Gastrocnemius medialis (tissue), 4 donors: ENCODE data around the gene B4GALT2.

Experiments used
- POLR2A ChIP-seq, 2 donors: fragments of 450-650 bp; IDR thresholded peaks; one replicate each; pipeline ENCODE4 v1.6.1; 2017; ENCODE audit warnings: antibody characterized with exemption in 2 of 2, mild to moderate bottlenecking in 2 of 2, moderate library complexity in 2 of 2
- TF ChIP-seq, protein P1 (sequence below), 5 experiments: fragments of 450-650 bp in 3 of 5; fragments of 200-600 bp in 2 of 5; sonication (generic) in 2 of 5; IDR thresholded peaks in 4 of 5; conservative IDR thresholded peaks in 1 of 5; 1 replicate in 4 of 5; 2 replicates in 1 of 5; pipeline ENCODE4 v1.5.1; 2016 to 2019; ENCODE audit warnings: antibody characterized with exemption in 5 of 5, mild to moderate bottlenecking in 3 of 5, moderate library complexity in 3 of 5

GRCh38 chr1:43973981-43974442 lies 5.0 kb upstream of the B4GALT2 start:
- TF ChIP-seq, protein P1, sequence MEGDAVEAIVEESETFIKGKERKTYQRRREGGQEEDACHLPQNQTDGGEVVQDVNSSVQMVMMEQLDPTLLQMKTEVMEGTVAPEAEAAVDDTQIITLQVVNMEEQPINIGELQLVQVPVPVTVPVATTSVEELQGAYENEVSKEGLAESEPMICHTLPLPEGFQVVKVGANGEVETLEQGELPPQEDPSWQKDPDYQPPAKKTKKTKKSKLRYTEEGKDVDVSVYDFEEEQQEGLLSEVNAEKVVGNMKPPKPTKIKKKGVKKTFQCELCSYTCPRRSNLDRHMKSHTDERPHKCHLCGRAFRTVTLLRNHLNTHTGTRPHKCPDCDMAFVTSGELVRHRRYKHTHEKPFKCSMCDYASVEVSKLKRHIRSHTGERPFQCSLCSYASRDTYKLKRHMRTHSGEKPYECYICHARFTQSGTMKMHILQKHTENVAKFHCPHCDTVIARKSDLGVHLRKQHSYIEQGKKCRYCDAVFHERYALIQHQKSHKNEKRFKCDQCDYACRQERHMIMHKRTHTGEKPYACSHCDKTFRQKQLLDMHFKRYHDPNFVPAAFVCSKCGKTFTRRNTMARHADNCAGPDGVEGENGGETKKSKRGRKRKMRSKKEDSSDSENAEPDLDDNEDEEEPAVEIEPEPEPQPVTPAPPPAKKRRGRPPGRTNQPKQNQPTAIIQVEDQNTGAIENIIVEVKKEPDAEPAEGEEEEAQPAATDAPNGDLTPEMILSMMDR (IDR thresholded peaks at IDR 0.05 in 4 of 5, conservative IDR thresholded peaks at IDR 0.05 in 1 of 5), result no peak
- TF ChIP-seq POLR2A (IDR thresholded peaks at IDR 0.05), result no peak
